Activated naive CD8-positive, alpha-beta T cell treated with anti-CD3 and anti-CD28 coated beads, Interleukin-2, amount 50 U/mL, for 24 hours (primary cell): ENCODE results near the gene CXCL17.

Source experiments
- ATAC-seq: fragments of 150-1000 bp; cut with Tn5 transposase; one replicate; pipeline ENCODE4 v1.10.0; 2021
- DNase-seq: peaks from one replicate; pipeline ENCODE4 v3.0.0; 2021
- H3K27ac Mint-ChIP-seq: one replicate; pipeline ENCODE4 v1.8.0; 2021; ENCODE audit warnings: mild to moderate bottlenecking, mixed read lengths
- H3K27me3 Mint-ChIP-seq: one replicate; pipeline ENCODE4 v1.8.0; 2021; ENCODE audit warnings: mixed read lengths
- H3K36me3 Mint-ChIP-seq: one replicate; pipeline ENCODE4 v1.8.0; 2021; ENCODE audit warnings: low read depth, mixed read lengths
- H3K4me1 Mint-ChIP-seq: one replicate; pipeline ENCODE4 v1.8.0; 2021; ENCODE audit warnings: mixed read lengths
- H3K4me3 Mint-ChIP-seq: one replicate; pipeline ENCODE4 v1.8.0; 2021; ENCODE audit warnings: mild to moderate bottlenecking, moderate library complexity, mixed read lengths
- H3K9me3 Mint-ChIP-seq: one replicate; pipeline ENCODE4 v1.8.0; 2021; ENCODE audit warnings: mixed read lengths

CXCL17 gene

DNA sequence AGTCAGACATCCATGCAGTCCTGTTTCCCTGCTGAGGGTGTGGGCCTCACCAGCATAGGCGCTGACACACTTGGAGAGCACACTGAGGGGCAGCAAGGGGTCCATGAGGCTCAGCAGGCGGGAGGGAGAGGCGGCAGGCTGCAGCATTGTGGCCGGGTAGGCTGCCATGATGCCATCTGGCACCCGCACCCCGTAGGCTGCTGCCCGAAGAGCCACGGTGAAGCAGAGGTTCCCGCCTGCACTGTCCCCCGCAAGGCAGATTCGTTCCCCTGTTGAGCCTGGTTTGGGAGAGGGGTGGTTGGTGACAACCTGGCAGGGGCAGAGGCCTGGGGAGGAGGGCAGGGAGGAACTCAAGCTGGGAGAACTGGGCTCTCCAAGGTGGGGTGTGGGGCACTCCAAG, 36.6 kb downstream of the CXCL17 start:
- no peak overlapping the region for H3K27ac Mint-ChIP-seq
- no peaks in the 10 kb centered on the region for H3K9me3 Mint-ChIP-seq
- no peak overlapping the region for H3K4me3 Mint-ChIP-seq
- ATAC-seq (no peak), DNase-seq (no peak)
- peaks cover 5% of the 10 kb centered on the region for H3K4me1 Mint-ChIP-seq
- H3K36me3 Mint-ChIP-seq, result peaks cover 4% of the 10 kb centered on the region
- H3K27me3 Mint-ChIP-seq, result no peaks in the 10 kb centered on the region

DNA sequence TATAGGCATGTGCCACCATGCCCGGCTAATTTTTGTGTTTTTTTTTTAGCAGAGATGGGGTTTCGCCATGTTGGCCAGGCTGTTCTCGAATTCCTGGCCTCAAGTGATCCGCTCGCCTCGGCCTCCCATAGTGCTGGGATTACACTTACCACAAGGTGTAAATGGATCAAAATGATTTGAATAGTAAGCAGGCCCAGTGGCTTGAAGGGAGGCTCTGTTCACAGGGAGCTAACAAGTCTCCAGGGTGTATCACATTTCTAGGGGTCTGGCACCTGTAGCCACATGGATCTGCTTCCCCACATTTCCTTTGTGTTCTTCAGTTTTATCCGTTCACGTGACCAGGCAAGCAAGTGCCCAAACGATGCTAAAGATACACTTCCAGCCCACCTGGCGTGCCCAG, 39.2 kb downstream of the CXCL17 start:
- H3K36me3 Mint-ChIP-seq, result peaks cover 4% of the 10 kb centered on the region
- no peak overlapping the region for H3K27ac Mint-ChIP-seq
- no peaks in the 10 kb centered on the region for H3K9me3 Mint-ChIP-seq
- H3K4me3 Mint-ChIP-seq, result no peak overlapping the region
- ATAC-seq (no peak), DNase-seq (no peak)
- H3K27me3 Mint-ChIP-seq, result no peaks in the 10 kb centered on the region
- H3K4me1 Mint-ChIP-seq, result peaks cover 14% of the 10 kb centered on the region

DNA sequence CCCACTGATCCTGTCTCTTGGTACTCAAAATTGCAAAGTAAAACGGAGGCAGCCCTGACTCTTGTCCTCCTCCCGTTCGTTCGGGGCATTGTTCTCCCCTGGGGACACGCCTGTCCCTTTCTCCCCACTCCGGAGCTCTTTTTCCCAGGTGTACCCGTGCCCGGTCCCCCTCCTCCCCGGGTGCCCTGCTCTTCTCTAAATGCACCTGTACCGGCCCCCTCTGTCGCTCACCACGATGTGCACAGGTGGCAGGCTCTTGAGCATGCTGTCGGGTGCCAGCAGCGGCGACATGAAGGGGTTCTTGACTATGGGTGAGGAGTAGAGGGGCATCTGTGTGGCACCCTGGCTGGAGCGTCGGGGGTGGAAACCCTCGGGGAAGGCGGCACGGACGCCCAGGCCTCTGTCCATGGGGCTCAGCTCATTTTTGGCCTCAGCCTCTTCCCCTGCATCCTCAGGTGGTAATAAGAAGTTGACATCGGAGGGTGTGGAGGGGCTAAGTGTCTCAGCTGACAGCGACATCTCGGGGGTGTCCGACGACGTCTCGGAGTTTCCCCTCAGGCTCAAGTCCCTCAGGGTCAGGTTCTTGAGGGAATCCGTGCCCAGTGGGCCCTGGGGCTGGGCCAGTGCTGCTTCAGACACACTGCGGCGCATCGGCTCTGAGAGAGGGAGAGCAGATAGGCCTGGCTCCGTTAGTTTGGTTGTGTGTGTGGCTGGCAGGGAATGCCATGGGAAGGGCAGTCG, 40.2 kb downstream of the CXCL17 start:
- ATAC-seq, result no peak
- no peaks in the 10 kb centered on the region for H3K27me3 Mint-ChIP-seq
- DNase-seq, result no peak
- H3K27ac Mint-ChIP-seq, result no peak overlapping the region
- peaks cover 4% of the 10 kb centered on the region for H3K36me3 Mint-ChIP-seq
- H3K9me3 Mint-ChIP-seq, result no peaks in the 10 kb centered on the region
- peak overlapping the region; percentile 71 for H3K4me3 Mint-ChIP-seq
- peaks cover 20% of the 10 kb centered on the region for H3K4me1 Mint-ChIP-seq

DNA sequence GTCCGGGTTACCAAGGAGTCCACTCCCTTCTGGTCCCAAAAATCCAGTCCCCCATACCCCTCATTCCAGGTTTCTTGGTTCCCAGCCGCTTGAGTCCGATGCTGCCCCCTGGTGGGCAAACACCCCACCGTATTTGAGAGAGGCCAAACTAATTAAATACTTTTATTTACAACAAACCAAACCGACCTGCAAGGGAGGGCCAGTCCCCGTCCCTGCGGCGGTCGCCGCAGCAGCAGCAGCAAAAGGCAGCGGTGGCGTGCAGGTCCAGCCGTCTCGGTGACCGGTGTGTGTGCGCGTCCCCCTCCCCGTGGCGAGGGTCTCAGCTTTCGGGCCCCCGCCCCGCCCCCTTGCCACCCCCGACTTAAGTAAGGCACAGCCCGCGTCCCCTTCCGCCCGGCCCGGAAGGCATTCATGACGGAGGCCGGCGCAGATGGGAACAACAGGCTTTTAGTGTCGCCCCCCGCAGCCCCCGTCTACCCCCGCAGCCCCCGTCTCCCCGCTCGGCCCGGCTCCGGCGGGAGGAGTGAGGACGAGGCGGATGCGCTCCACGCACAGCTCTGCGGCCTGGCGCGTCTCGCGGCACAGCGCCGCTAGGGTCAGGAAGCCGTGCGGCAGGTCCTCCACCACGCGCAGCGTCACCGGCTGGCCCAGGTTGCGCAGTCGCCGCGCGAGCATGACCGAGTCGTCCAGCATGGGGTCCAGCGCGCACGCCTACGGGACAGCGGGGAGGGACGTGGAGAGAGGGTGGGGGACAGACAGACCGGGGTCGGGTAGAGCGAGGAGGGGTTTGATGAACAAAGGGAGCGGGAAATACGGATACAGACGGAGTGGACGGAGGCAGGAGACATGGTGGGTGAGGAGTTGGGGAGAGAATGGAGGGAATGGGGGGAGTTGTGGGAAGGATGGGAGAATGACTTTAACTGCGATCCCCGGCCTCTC, 41.1 kb downstream of the CXCL17 start:
- Mint-ChIP-seq H3K4me1 (peaks cover 28% of the 10 kb centered on the region), H3K9me3 (no peaks in the 10 kb centered on the region)
- DNase-seq, result peak; percentile 84

DNA sequence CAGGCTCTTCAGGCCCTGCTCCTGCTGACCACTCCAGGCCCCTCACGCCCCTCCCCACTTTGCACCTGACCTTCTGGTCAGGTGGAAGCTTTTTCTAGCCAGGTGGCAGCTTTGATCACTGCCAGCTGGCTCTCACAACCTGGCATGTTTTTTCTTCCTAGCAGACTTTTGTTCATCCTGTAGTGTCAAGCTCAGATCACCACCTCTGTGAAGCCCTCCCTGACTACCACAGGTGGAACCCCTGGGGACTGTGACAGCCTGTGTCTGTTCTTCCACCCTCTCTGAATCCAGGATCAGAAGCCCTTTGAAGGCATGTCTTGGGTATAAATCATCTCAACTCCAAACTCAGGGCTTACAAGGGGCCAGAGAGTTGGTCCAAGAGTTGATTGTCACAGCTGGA, 42.3 kb downstream of the CXCL17 start:
- Mint-ChIP-seq H3K27me3 (no peaks in the 10 kb centered on the region), H3K27ac (no peak overlapping the region), H3K9me3 (no peaks in the 10 kb centered on the region), H3K4me3 (peak overlapping the region; percentile 20), H3K4me1 (peaks cover 35% of the 10 kb centered on the region), H3K36me3 (peaks cover 2% of the 10 kb centered on the region)
- ATAC-seq (no peak), DNase-seq (no peak)

More for the DNA sequence above, 41.1 kb downstream of the CXCL17 start:
- H3K27ac Mint-ChIP-seq, result peak overlapping the region; percentile 56
- H3K4me3 Mint-ChIP-seq, result peak overlapping the region; percentile 71
- H3K27me3 Mint-ChIP-seq, result no peaks in the 10 kb centered on the region
- ATAC-seq, result peak; percentile 42
- H3K36me3 Mint-ChIP-seq, result peaks cover 2% of the 10 kb centered on the region

DNA sequence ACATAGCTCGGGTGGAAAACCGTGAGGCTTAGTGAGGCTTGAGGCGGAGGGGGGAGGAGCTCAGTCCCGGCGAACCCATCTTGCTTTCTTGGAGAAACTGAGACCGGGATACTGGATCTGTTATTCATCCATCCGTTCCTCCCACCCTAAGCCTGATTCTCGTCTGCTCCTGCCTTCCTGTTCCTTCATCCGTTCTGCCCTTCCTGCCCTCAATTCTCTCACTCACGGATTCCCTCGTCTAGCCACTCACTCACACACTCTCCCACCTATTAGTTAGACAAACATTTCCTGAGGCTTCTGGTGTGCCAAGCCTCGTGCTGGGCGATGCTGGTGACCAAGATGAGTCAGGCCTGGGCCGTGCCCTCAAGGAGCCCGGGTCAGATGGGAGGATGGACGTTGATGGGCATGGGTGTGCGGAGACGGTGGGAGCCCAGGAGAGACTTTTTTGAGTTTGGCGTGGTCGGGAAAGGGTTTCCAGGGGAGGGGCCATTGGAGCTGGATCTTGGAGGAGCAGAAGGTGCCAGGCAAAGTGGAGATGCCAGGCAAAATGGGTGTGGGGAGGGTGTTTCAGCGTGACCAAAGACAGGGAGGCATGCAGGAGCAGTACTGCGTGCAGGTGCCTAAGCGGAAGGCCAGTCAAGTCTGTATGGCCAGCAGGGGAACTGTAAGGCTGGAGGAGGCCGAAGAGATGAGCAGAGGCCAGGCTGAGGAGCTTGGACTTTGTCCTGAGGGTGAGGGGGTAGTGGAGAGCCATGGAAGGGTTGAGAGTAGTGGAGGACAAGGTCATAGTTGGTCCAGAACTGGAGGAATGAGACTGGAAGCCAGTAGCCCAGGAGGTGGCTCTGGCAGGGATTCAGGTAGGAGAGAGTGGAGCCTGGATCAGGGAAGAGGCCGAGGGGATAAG, 45.2 kb downstream of the CXCL17 start:
- Mint-ChIP-seq H3K27me3 (no peaks in the 10 kb centered on the region), H3K4me1 (peaks cover 35% of the 10 kb centered on the region), H3K4me3 (peak overlapping the region; percentile 93), H3K36me3 (no peaks in the 10 kb centered on the region), H3K27ac (peak overlapping the region; percentile 93), H3K9me3 (no peaks in the 10 kb centered on the region)
- DNase-seq, result no peak
- no peak for ATAC-seq

DNA sequence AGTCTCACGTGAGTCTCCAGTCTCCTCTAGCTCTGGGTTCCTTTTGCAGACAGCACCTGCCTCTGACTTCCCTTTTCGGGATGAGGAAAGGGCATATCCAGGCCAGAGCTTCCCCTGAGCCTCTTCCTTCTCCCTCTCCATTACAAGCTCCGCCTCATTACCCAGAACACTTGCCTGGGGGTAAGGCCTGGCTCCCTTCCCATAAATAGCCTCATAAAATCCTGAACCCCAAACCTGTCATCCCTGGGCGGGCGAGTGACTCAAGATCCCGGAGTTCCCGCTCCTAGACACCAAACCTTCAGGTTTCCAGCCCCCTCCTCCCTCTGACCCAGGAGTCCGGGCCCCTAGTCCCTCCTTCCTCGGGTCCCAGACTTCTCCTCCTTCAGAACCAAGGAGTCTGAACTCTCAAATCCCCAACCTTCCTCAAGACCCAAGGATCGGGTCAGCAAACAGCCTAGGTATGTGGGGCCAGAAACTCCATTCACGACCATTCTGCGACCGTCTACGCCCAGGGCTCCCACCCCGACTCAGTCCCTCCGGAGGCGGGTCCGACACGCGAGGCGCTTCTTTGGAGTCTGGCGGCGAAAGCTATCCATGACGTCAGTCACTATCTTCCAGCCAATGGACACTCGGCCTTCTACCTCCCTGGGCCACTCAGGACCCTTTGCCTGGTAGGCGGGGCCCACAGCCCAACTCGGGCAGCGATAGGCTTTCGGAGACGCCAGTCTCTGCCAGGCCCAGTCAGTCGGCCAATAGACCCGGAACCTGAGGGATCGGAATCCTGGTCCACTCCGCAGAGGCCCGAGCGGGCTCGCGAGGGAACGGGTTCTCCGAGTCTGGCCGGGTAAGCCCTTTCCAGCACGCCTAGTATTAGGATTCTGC, 46.1 kb downstream of the CXCL17 start:
- H3K27ac Mint-ChIP-seq, result peak overlapping the region; percentile 93
- H3K9me3 Mint-ChIP-seq, result no peaks in the 10 kb centered on the region
- no peaks in the 10 kb centered on the region for H3K36me3 Mint-ChIP-seq
- H3K4me3 Mint-ChIP-seq, result peak overlapping the region; percentile 93
- ATAC-seq, result peak; percentile 99
- H3K4me1 Mint-ChIP-seq, result peaks cover 32% of the 10 kb centered on the region
- peaks cover 4% of the 10 kb centered on the region for H3K27me3 Mint-ChIP-seq
- DNase-seq, result peak; percentile 98

DNA sequence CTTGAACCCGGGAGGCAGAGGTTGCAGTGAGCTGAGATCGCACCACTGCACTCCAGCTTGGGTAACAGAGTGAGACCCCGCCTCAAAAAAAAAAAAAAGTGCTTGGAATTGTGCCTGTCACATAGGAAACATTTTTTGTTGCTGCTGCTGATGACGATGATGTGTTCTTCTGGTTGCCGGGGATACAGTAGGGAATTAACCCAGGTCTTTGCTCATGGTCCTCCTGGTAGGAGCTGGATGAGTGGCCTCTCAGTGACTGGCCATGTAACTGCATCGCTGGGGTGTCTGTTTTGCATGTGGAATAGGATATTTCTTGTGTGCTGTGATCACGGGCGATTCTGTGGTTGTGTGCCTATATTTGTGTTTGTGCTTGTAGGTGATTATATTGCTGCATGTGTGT, 48.0 kb downstream of the CXCL17 start:
- Mint-ChIP-seq H3K9me3 (no peaks in the 10 kb centered on the region), H3K27ac (no peak overlapping the region), H3K4me1 (peaks cover 26% of the 10 kb centered on the region), H3K36me3 (no peaks in the 10 kb centered on the region), H3K27me3 (peaks cover 15% of the 10 kb centered on the region), H3K4me3 (no peak overlapping the region)
- no peak for DNase-seq
- no peak for ATAC-seq

DNA sequence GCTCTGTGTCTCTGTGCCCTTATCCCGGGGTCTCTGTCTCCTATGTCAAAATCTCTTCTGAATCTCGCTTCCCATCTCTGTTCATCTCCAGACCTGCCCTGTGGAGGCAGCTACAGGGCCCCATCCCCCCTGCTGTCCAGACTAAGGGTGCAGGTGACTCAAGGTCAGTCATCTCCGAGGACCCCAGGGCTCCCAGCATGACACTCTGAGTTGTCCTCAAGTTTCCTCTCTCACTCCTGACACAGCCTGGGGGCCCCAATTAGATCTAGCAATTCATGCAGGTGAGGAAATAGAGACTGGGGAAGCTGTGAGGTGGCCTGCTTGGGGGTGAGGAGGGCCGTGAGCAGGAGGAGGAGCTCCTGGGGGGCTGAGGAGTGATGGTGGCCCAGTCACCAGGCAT, 50.6 kb downstream of the CXCL17 start:
- Mint-ChIP-seq H3K27ac (no peak overlapping the region), H3K9me3 (no peaks in the 10 kb centered on the region), H3K4me3 (no peak overlapping the region), H3K4me1 (peaks cover 13% of the 10 kb centered on the region), H3K36me3 (no peaks in the 10 kb centered on the region), H3K27me3 (peaks cover 27% of the 10 kb centered on the region)
- ATAC-seq, result no peak
- DNase-seq, result no peak

DNA sequence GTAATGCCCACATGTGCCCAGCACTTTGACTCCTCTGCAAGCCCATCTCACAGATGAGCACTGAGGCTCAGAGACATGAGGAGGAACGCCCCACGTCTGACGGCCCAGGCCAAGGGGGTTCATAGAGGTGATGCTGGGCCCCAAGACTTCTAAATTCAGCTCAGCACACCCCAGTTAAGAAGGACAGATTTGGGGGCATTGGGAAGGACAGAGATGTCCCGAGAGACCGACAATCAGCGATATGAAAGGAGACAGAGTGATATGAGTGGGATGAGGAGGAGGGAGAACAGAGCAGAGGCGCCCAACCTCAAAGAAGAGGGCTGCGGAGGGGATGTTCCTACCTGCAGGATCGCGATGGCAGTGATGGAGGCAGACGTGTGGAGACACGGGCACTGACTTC, 52.8 kb downstream of the CXCL17 start, which contains the start of gene CNFN:
Gene CNFN (minus strand): TSS at position 399 of the 400 bp plus-strand sequence. CDS start 1,260 bp downstream, outside the sequence.
- no peak within 1 kb of the TSS for H3K27ac Mint-ChIP-seq
- H3K27me3 Mint-ChIP-seq, result peaks cover 39% of the 10 kb centered on the region
- no peak for ATAC-seq
- no peaks in the 10 kb centered on the region for H3K9me3 Mint-ChIP-seq
- H3K4me3 Mint-ChIP-seq, result no peak within 1 kb of the TSS
- no peak for DNase-seq
- H3K36me3 Mint-ChIP-seq, result no peaks in the 10 kb centered on the region
- peaks cover 7% of the 10 kb centered on the region for H3K4me1 Mint-ChIP-seq

DNA sequence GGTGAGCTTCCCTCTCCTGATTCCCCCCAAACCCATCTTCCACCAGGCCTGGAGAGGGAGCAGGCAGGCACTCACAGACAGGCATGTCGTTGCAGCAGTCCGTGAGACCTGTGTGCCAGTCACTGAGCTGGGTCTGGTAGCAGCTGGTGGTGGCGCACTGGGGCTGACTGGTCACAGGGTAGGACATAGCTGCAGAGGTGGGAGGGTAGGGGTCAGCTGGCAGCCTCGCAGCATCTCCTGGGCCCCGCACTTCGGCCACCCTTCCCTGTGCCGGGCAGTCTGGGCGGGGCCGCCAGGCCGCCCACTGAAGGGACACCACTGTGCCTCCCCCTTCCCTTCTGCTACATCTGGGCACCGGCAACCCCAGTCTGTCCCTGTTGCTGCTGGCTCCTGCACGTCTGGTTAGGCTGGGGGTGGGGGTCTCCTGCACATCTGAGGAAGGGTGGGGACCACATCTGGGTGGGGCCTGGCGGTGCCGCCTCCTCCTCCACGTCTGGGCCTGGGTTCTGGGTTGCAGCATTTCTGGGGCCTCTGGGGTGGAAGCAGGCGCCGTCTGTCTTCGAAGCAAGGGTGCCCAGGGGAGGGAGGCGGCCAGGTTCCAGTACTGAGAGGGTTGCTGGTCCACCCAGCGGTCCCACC, 53.8 kb downstream of the CXCL17 start:
- no peak overlapping the region for H3K4me3 Mint-ChIP-seq
- no peak overlapping the region for H3K27ac Mint-ChIP-seq
- DNase-seq (no peak), ATAC-seq (no peak)
- H3K4me1 Mint-ChIP-seq, result peaks cover 7% of the 10 kb centered on the region
- no peaks in the 10 kb centered on the region for H3K9me3 Mint-ChIP-seq
- peaks cover 39% of the 10 kb centered on the region for H3K27me3 Mint-ChIP-seq
- no peaks in the 10 kb centered on the region for H3K36me3 Mint-ChIP-seq

DNA sequence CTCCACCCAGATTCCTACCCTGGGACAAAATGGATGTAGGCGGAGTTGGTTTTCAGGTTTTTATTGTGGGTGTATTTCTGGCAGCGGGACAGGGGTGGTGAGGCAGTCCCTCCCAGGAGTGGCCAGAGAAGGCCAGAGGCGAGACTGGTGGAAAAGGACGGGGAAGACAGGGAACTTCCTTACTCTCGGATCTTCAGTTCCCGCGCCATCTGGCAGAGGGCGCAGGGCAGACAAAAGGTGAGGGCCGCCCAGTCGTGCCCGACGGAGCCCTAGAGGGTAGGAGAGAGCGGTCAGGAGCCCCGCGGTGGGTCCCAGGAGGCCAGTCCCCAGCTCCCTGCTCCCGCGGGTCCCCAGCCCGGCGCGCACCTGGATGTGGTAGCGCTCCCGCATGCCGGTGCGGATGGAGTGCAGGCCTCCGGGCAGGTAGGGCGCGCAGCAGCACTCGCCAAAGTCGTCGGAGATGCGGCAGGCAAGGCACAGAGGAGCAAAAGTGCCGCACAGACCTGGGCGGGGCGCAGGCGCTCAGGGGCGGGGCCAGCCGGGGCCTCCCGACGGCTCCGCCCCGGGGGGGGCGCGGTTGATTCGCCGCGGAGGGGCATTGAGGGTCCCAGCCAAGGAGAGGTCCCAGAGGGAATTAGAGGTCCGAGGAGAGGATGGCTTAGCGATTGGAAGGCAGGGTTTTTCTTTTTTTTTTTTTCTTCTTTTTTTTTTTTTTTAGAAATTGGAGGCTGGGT, 55.6 kb downstream of the CXCL17 start:
- H3K27me3 Mint-ChIP-seq, result peaks cover 48% of the 10 kb centered on the region
- H3K36me3 Mint-ChIP-seq, result no peaks in the 10 kb centered on the region
- H3K4me1 Mint-ChIP-seq, result peaks cover 7% of the 10 kb centered on the region
- H3K27ac Mint-ChIP-seq, result no peak overlapping the region
- peak; percentile 78 for DNase-seq
- ATAC-seq, result peak; percentile 87
- H3K4me3 Mint-ChIP-seq, result peak overlapping the region; percentile 55
- no peaks in the 10 kb centered on the region for H3K9me3 Mint-ChIP-seq
